EL (cell line): ENCODE measurements around the gene TMED7.
"Not testable (repeated sequence)": the region's sequence is repeated elsewhere in the genome, so short reads cannot be mapped to it uniquely, and the experiment has no call there.

Experiments
- DNase-seq: peaks from one replicate; pipeline ENCODE4 v3.0.0-alpha.2; 2016

Gene TMED7

GRCh38 chr5:115625579-115626444 lies at the start of gene TMED7:
TSS of gene TMED7 (minus strand) at chr5:115626036. CDS start at chr5:115625792, 244 bp downstream.
- peak; percentile 99 for DNase-seq

GRCh38 chr5:115674782-115675181 lies 48.9 kb upstream of the TMED7 start:
- DNase-seq = not testable (repeated sequence)

GRCh38 chr5:115673596-115673995 lies 47.8 kb upstream of the TMED7 start:
- DNase-seq = no peak

GRCh38 chr5:115671939-115672338 lies 46.1 kb upstream of the TMED7 start:
- no peak for DNase-seq

- DNase-seq = peak; percentile 38
These were observed 40.2 kb upstream of the TMED7 start for GRCh38 chr5:115666023-115666422.

GRCh38 chr5:115661563-115661962 lies 35.7 kb upstream of the TMED7 start:
- DNase-seq = no peak

- peak; percentile 13 for DNase-seq
These were observed 35.3 kb upstream of the TMED7 start for GRCh38 chr5:115661101-115661500.

- DNase-seq = peak; percentile 94
These were observed 32.0 kb upstream of the TMED7 start for GRCh38 chr5:115657881-115658233.

- DNase-seq = no peak
These were observed 31.5 kb upstream of the TMED7 start for GRCh38 chr5:115657125-115657880.

- DNase-seq = no peak
These were observed 30.6 kb upstream of the TMED7 start for GRCh38 chr5:115656404-115656803.

GRCh38 chr5:115655994-115656393 lies 30.2 kb upstream of the TMED7 start:
- DNase-seq = no peak

GRCh38 chr5:115649541-115649940 lies 23.7 kb upstream of the TMED7 start:
- DNase-seq = peak; percentile 26

- no peak for DNase-seq
These were observed 22.2 kb upstream of the TMED7 start for GRCh38 chr5:115648056-115648455.

GRCh38 chr5:115645386-115645785 lies 19.6 kb upstream of the TMED7 start:
- not testable (repeated sequence) for DNase-seq

- DNase-seq = no peak
These were observed 18.2 kb upstream of the TMED7 start for GRCh38 chr5:115644046-115644445.

GRCh38 chr5:115641948-115642347 lies 16.1 kb upstream of the TMED7 start:
- DNase-seq = peak; percentile 49

- no peak for DNase-seq
These were observed 14.4 kb upstream of the TMED7 start for GRCh38 chr5:115640274-115640673.

- no peak for DNase-seq
These were observed 13.5 kb upstream of the TMED7 start for GRCh38 chr5:115639377-115639776.

- no peak for DNase-seq
These were observed 11.7 kb upstream of the TMED7 start for GRCh38 chr5:115637507-115637906.

GRCh38 chr5:115636008-115636407 lies 10.2 kb upstream of the TMED7 start:
- no peak for DNase-seq

- peak; percentile 85 for DNase-seq
These were observed 8.7 kb upstream of the TMED7 start for GRCh38 chr5:115634343-115635132.

GRCh38 chr5:115629903-115630302 lies 4.1 kb upstream of the TMED7 start:
- DNase-seq = no peak

- DNase-seq = no peak
These were observed 1.5 kb upstream of the TMED7 start for GRCh38 chr5:115627295-115627865.
